Caco-2 (cell line): ENCODE data around the gene ZNF775. TPM values are rescaled to one million over a fixed set of nuclear protein-coding genes. Genes with fewer than 3 reads are reported as not detected.

ENCODE experiments used
- BruUV-seq: library from RNA; stranded (reverse); fragments of 400-500 nt; replicated peaks from 2 replicates; lab custom pipeline; 2021; lab: Mats Ljungman, UMichigan
- CTCF ChIA-PET: fragments of 300-600 bp; sonication (Branson Sonifier 250); formaldehyde crosslinking; loops from one replicate; lab custom pipeline; 2022; ENCODE audit warnings: antibody characterized with exemption; lab: Charles Lee
- POLR2A ChIA-PET: fragments of 300-600 bp; sonication (Branson Sonifier 250); formaldehyde crosslinking; loops from one replicate; lab custom pipeline; 2022; ENCODE audit warnings: antibody characterized with exemption; lab: Charles Lee
- DNase-seq, 2 experiments: peaks; one replicate each; pipeline versions ENCODE4 v3.0.0 to v3.0.0-alpha.2; 2020 to 2022
- H3K27me3 ChIP-seq: replicated peaks from 2 replicates; pipeline ENCODE4 v1.6.0; 2011; ENCODE audit warnings: low read length; ENCODE audit not compliant: control insufficient read depth, insufficient read depth
- H3K36me3 ChIP-seq: 2 replicates; pipeline ENCODE4 v1.5.1; 2011; ENCODE audit warnings: low read length; ENCODE audit not compliant: control insufficient read depth, insufficient read depth
- H3K4me1 ChIP-seq: fragments of 250-450 bp; sonication (Bioruptor Pico); 2 replicates; pipeline ENCODE4 v1.5.1; 2020; ENCODE audit warnings: mild to moderate bottlenecking
- H3K4me3 ChIP-seq: 2 replicates; pipeline ENCODE4 v1.5.1; 2011; ENCODE audit warnings: low read depth, mild to moderate bottlenecking, control low read depth, low read length
- H3K9me3 ChIP-seq: fragments of 250-450 bp; sonication (Bioruptor Pico); 2 replicates; pipeline ENCODE4 v1.5.1; 2020; ENCODE audit warnings: mild to moderate bottlenecking, moderate library complexity
- H3K27ac Mint-ChIP-seq: one replicate; pipeline ENCODE4 v1.8.0; 2022; ENCODE audit warnings: mixed read lengths; ENCODE audit not compliant: unreplicated experiment
- H3K27me3 Mint-ChIP-seq: one replicate; pipeline ENCODE4 v1.8.0; 2022; ENCODE audit warnings: mixed read lengths; ENCODE audit not compliant: insufficient read depth, unreplicated experiment
- H3K36me3 Mint-ChIP-seq: one replicate; pipeline ENCODE4 v1.8.0; 2022; ENCODE audit warnings: mild to moderate bottlenecking, mixed read lengths; ENCODE audit not compliant: insufficient read depth, unreplicated experiment
- H3K4me1 Mint-ChIP-seq: one replicate; pipeline ENCODE4 v1.8.0; 2022; ENCODE audit warnings: low read depth, mixed read lengths; ENCODE audit not compliant: unreplicated experiment
- H3K4me3 Mint-ChIP-seq: one replicate; pipeline ENCODE4 v1.8.0; 2022; ENCODE audit warnings: mild to moderate bottlenecking, moderate library complexity, mixed read lengths; ENCODE audit not compliant: unreplicated experiment
- H3K9me3 Mint-ChIP-seq: one replicate; pipeline ENCODE4 v1.8.0; 2022; ENCODE audit warnings: mixed read lengths; ENCODE audit not compliant: unreplicated experiment
- CTCF ChIP-seq, 2 experiments: fragments of 200-600 bp in 1 of 2; IDR thresholded peaks; 1 replicate in 1 of 2; 2 replicates in 1 of 2; pipeline versions ENCODE4 v1.5.1 to v1.8.0; 2011 to 2022; ENCODE audit warnings: antibody characterized with exemption in 1 of 2, control low read depth in 1 of 2, inconsistent platforms in 1 of 2, low read depth in 1 of 2, low read length in 1 of 2, mild to moderate bottlenecking in 1 of 2, moderate library complexity in 1 of 2; ENCODE audit not compliant: insufficient read depth in 1 of 2, severe bottlenecking in 1 of 2, unreplicated experiment in 1 of 2
- intact Hi-C: fragments of 100-400 bp; cut with micrococcal nuclease; formaldehyde crosslinking; loops from one replicate; pipeline ENCODE4 v1.10.0; 2022; ENCODE audit not compliant: unreplicated experiment
- total RNA-seq: library from RNA; stranded (reverse); gene quantifications from 2 replicates; pipeline ENCODE4 v1.2.3, GENCODE V29; 2022

Gene ZNF775
- total RNA-seq, 1 experiment from 2014 or later, result 4.0 TPM

- Histone ChIP-seq H3K9me3 (no peaks in the 10 kb centered on the region), H3K27me3 (no peaks in the 10 kb centered on the region), H3K36me3 (no peaks in the 10 kb centered on the region), H3K4me1 (peaks cover 17% of the 10 kb centered on the region), H3K4me3 (no peak overlapping the region)
- TF ChIP-seq CTCF (IDR thresholded peaks at IDR 0.05; ENCODE audit: insufficient read depth in 1 of 2, low read depth in 1 of 2, low read length in 1 of 2, severe bottlenecking in 1 of 2, unreplicated experiment in 1 of 2), result no peak
- no peak for DNase-seq
- Mint-ChIP-seq H3K4me1 (peaks cover 13% of the 10 kb centered on the region), H3K27me3 (no peaks in the 10 kb centered on the region), H3K36me3 (peaks cover 4% of the 10 kb centered on the region), H3K4me3 (no peak overlapping the region), H3K27ac (no peak overlapping the region), H3K9me3 (no peaks in the 10 kb centered on the region)
- no TSS peak for BruUV-seq
- ChIA-PET CTCF (no interaction called here), POLR2A (no interaction called here)
- intact Hi-C loops, result no loop called here
These were observed 17.7 kb downstream of the ZNF775 start for GRCh38 chr7:150396851-150397260.

- peaks cover 4% of the 10 kb centered on the region for H3K36me3 Mint-ChIP-seq
- TF ChIP-seq CTCF (IDR thresholded peaks at IDR 0.05; ENCODE audit: insufficient read depth in 1 of 2, low read depth in 1 of 2, low read length in 1 of 2, severe bottlenecking in 1 of 2, unreplicated experiment in 1 of 2), result no peak
- no peaks in the 10 kb centered on the region for H3K9me3 ChIP-seq
- POLR2A ChIA-PET, result no interaction called here
- H3K4me3 ChIP-seq, result no peak overlapping the region
- H3K4me1 Mint-ChIP-seq, result peaks cover 17% of the 10 kb centered on the region
- H3K27me3 ChIP-seq, result no peaks in the 10 kb centered on the region
- CTCF ChIA-PET, result no interaction called here
- no peak overlapping the region for H3K27ac Mint-ChIP-seq
- H3K4me3 Mint-ChIP-seq, result no peak overlapping the region
- H3K36me3 ChIP-seq, result no peaks in the 10 kb centered on the region
- no peaks in the 10 kb centered on the region for H3K27me3 Mint-ChIP-seq
- intact Hi-C loops, result no loop called here
- H3K9me3 Mint-ChIP-seq, result no peaks in the 10 kb centered on the region
- BruUV-seq, result no TSS peak
- DNase-seq, result no peak
- peaks cover 23% of the 10 kb centered on the region for H3K4me1 ChIP-seq
These were observed 18.4 kb downstream of the ZNF775 start for GRCh38 chr7:150397346-150398107.

- no TSS peak for BruUV-seq
- CTCF ChIA-PET, result no interaction called here
These were observed 19.2 kb downstream of the ZNF775 start for GRCh38 chr7:150398108-150398964.

More at GRCh38 chr7:150398108-150398964, 19.2 kb downstream of the ZNF775 start:
- peaks cover 29% of the 10 kb centered on the region for H3K4me1 ChIP-seq
- H3K36me3 Mint-ChIP-seq, result peaks cover 10% of the 10 kb centered on the region
- intact Hi-C loops, result no loop called here
- H3K4me3 ChIP-seq, result no peak overlapping the region
- H3K27me3 Mint-ChIP-seq, result no peaks in the 10 kb centered on the region
- TF ChIP-seq CTCF (IDR thresholded peaks at IDR 0.05; ENCODE audit: insufficient read depth in 1 of 2, low read depth in 1 of 2, low read length in 1 of 2, severe bottlenecking in 1 of 2, unreplicated experiment in 1 of 2), result no peak
- peak in 1 of 2 experiments; percentile 22 for DNase-seq
- POLR2A ChIA-PET, result no interaction called here
- no peaks in the 10 kb centered on the region for H3K9me3 ChIP-seq
- H3K9me3 Mint-ChIP-seq, result no peaks in the 10 kb centered on the region
- no peaks in the 10 kb centered on the region for H3K27me3 ChIP-seq
- no peak overlapping the region for H3K4me3 Mint-ChIP-seq
- peaks cover 24% of the 10 kb centered on the region for H3K4me1 Mint-ChIP-seq
- no peak overlapping the region for H3K27ac Mint-ChIP-seq
- no peaks in the 10 kb centered on the region for H3K36me3 ChIP-seq
